A549 (cell line): Measurements from ENCODE around the gene FAM53B. TPM values are rescaled to one million over a fixed set of nuclear protein-coding genes. Genes with fewer than 3 reads are reported as not detected.

Experiments
- ATAC-seq, 2 experiments: fragments of 200-7000 bp in 1 of 2; fragments of >200 bp in 1 of 2; cut with Nextera tagmentation in 1 of 2; cut with Tn5 transposase in 1 of 2; 3 replicates each; pipeline versions ENCODE4 v1.8.0 to v1.9.1; 2018 to 2020; ENCODE audit warnings: mild to moderate bottlenecking in 1 of 2, moderate library complexity in 1 of 2
- CTCF ChIA-PET: fragments of 300-600 bp; sonication (Branson Sonifier 250); formaldehyde crosslinking; extraction: SDS; loops from one replicate; lab custom pipeline; 2021; ENCODE audit warnings: antibody characterized with exemption, inconsistent platforms; lab: Yijun Ruan, JAX
- POLR2A ChIA-PET: fragments of 350-600 bp; formaldehyde crosslinking; extraction: SDS; loops from one replicate; lab custom pipeline; 2021; ENCODE audit warnings: antibody characterized with exemption, inconsistent platforms; lab: Yijun Ruan, JAX
- DNase-seq, 2 experiments: peaks; one replicate each; pipeline versions ENCODE4 v3.0.0 to v3.0.0-alpha.2; 2011 to 2016; ENCODE audit warnings: low read depth in 1 of 2, low spot score in 1 of 2
- FAIRE-seq: peaks from 2 replicates; lab custom pipeline; 2011; peaks lifted over from hg19 to GRCh38; lab: Jason Lieb, UNC
- H3K27ac ChIP-seq, 2 experiments: fragments of >200 bp; sonication (Bioruptor Twin); formaldehyde crosslinking; 3 replicates each; pipeline ENCODE4 v1.5.1; 2016 to 2017
- H3K4me1 ChIP-seq: fragments of >200 bp; sonication (Bioruptor Twin); formaldehyde crosslinking; 3 replicates; pipeline ENCODE4 v1.6.1; 2016
- H3K4me2 ChIP-seq: fragments of >200 bp; sonication (Bioruptor Twin); formaldehyde crosslinking; 3 replicates; pipeline ENCODE4 v1.6.1; 2016
- H3K4me3 ChIP-seq: fragments of >200 bp; sonication (Bioruptor Twin); formaldehyde crosslinking; 3 replicates; pipeline ENCODE4 v1.5.1; 2016
- H3K9me3 ChIP-seq: fragments of >200 bp; sonication (Bioruptor Twin); formaldehyde crosslinking; 3 replicates; pipeline ENCODE4 v1.6.1; 2016
- CBX8 ChIP-seq: fragments of 200-600 bp; sonication (generic); IDR thresholded peaks from 2 replicates; pipeline ENCODE4 v1.6.1; 2016
- E2F6 ChIP-seq: IDR thresholded peaks from 2 replicates; pipeline ENCODE4 v1.6.1; 2012; ENCODE audit warnings: low read depth, borderline replicate concordance
- EHMT2 ChIP-seq: fragments of 200-600 bp; sonication (generic); IDR thresholded peaks from 2 replicates; pipeline ENCODE4 v1.6.1; 2016; ENCODE audit warnings: antibody characterized with exemption, low read depth, mild to moderate bottlenecking, moderate library complexity
- ELK1 ChIP-seq: fragments of 150-350 bp; IDR thresholded peaks from 2 replicates; pipeline ENCODE4 v1.6.1; 2014; ENCODE audit warnings: low read depth, mild to moderate bottlenecking, low read length
- ESRRA ChIP-seq: fragments of 150-350 bp; IDR thresholded peaks from 2 replicates; pipeline ENCODE4 v1.6.1; 2014; ENCODE audit warnings: mild to moderate bottlenecking, low read length, borderline replicate concordance
- FOSB ChIP-seq: fragments of 250-450 bp; sonication (Bioruptor Pico); IDR thresholded peaks from 2 replicates; pipeline ENCODE4 v1.5.0; 2020; ENCODE audit warnings: mild to moderate bottlenecking, moderate library complexity
- FOXS1 ChIP-seq: fragments of 250-450 bp; sonication (Bioruptor Pico); IDR thresholded peaks from 2 replicates; pipeline ENCODE4 v1.5.0; 2020; ENCODE audit warnings: mild to moderate bottlenecking, moderate library complexity
- GATA3 ChIP-seq: IDR thresholded peaks from 2 replicates; pipeline ENCODE4 v1.6.1; 2012; ENCODE audit warnings: borderline replicate concordance
- HES2 ChIP-seq: fragments of >200 bp; sonication (Bioruptor Twin); formaldehyde crosslinking; IDR thresholded peaks from 2 replicates; pipeline ENCODE4 v1.6.1; 2016
- HEYL ChIP-seq: fragments of 250-450 bp; sonication (Bioruptor Pico); IDR thresholded peaks from 2 replicates; pipeline ENCODE4 v1.8.0; 2021; ENCODE audit warnings: mild to moderate bottlenecking, moderate library complexity
- HMGXB4 ChIP-seq: fragments of 250-450 bp; sonication (Bioruptor Pico); IDR thresholded peaks from 2 replicates; pipeline ENCODE4 v1.5.0; 2021; ENCODE audit warnings: mild to moderate bottlenecking, moderate library complexity, borderline replicate concordance
- HOXA7 ChIP-seq: fragments of 250-450 bp; sonication (Bioruptor Pico); IDR thresholded peaks from 2 replicates; pipeline ENCODE4 v1.5.0; 2020; ENCODE audit warnings: mild to moderate bottlenecking, moderate library complexity
- HOXB13 ChIP-seq: fragments of 250-450 bp; sonication (Bioruptor Pico); IDR thresholded peaks from 2 replicates; pipeline ENCODE4 v1.5.0; 2020; ENCODE audit warnings: low read depth, mild to moderate bottlenecking, moderate library complexity
- HOXB5 ChIP-seq: fragments of 250-450 bp; sonication (Bioruptor Pico); IDR thresholded peaks from 2 replicates; pipeline ENCODE4 v1.5.0; 2020; ENCODE audit warnings: mild to moderate bottlenecking, moderate library complexity
- KDM1A ChIP-seq: fragments of 200-600 bp; sonication (generic); IDR thresholded peaks from 2 replicates; pipeline ENCODE4 v1.6.1; 2016; ENCODE audit warnings: low read depth, mild to moderate bottlenecking
- KDM5A ChIP-seq: fragments of 200-600 bp; sonication (generic); IDR thresholded peaks from 2 replicates; pipeline ENCODE4 v1.6.1; 2016; ENCODE audit warnings: antibody characterized with exemption, mild to moderate bottlenecking
- MAX ChIP-seq: IDR thresholded peaks from 2 replicates; pipeline ENCODE4 v1.6.1; 2012
- MAZ ChIP-seq: fragments of 150-350 bp; IDR thresholded peaks from 2 replicates; pipeline ENCODE4 v1.6.1; 2014; ENCODE audit warnings: antibody characterized with exemption, low read depth, low read length, borderline replicate concordance
- MYC ChIP-seq: IDR thresholded peaks from 2 replicates; pipeline ENCODE4 v1.6.1; 2012; ENCODE audit warnings: mild to moderate bottlenecking, inconsistent platforms, low read length, improper control_type of control experiment, borderline replicate concordance
- NFE2L2 ChIP-seq: fragments of 150-350 bp; conservative IDR thresholded peaks from 2 replicates; pipeline ENCODE4 v1.6.1; 2014; ENCODE audit warnings: low read length
- NPAS2 ChIP-seq: fragments of 250-450 bp; sonication (Bioruptor Pico); IDR thresholded peaks from 2 replicates; pipeline ENCODE4 v1.8.0; 2022; ENCODE audit warnings: mild to moderate bottlenecking, moderate library complexity, borderline replicate concordance
- NR3C1 ChIP-seq: fragments of >200 bp; sonication (Bioruptor Twin); formaldehyde crosslinking; IDR thresholded peaks from 3 replicates; pipeline ENCODE4 v1.6.1; 2017
- POLR2A ChIP-seq: IDR thresholded peaks from 2 replicates; pipeline ENCODE4 v1.6.1; 2012; ENCODE audit warnings: mild to moderate bottlenecking, low read length
- POLR2AphosphoS2 ChIP-seq: conservative IDR thresholded peaks from 2 replicates; pipeline ENCODE4 v1.6.1; 2012; ENCODE audit warnings: low read length, improper control_type of control experiment, inconsistent platforms
- RAD21 ChIP-seq, 2 experiments: fragments of >200 bp in 1 of 2; sonication (Bioruptor Twin) in 1 of 2; formaldehyde crosslinking in 1 of 2; IDR thresholded peaks in 1 of 2; conservative IDR thresholded peaks in 1 of 2; 2 replicates in 1 of 2; 3 replicates in 1 of 2; pipeline ENCODE4 v1.6.1; 2012 to 2018; ENCODE audit warnings: inconsistent platforms in 1 of 2
- REST ChIP-seq: fragments of 200-600 bp; sonication (generic); IDR thresholded peaks from 2 replicates; pipeline ENCODE4 v1.6.1; 2016; ENCODE audit warnings: antibody characterized with exemption, mild to moderate bottlenecking, moderate library complexity
- RFX5 ChIP-seq: fragments of 450-650 bp; IDR thresholded peaks from 2 replicates; pipeline ENCODE4 v1.7.1; 2014; ENCODE audit warnings: antibody characterized with exemption, mild to moderate bottlenecking, moderate library complexity
- SMC3 ChIP-seq: fragments of >200 bp; sonication (Bioruptor Twin); formaldehyde crosslinking; IDR thresholded peaks from 3 replicates; pipeline ENCODE4 v1.6.1; 2018; ENCODE audit warnings: inconsistent platforms
- SREBF2 ChIP-seq: fragments of 450-650 bp; IDR thresholded peaks from 2 replicates; pipeline ENCODE4 v1.6.1; 2014; ENCODE audit warnings: mild to moderate bottlenecking, moderate library complexity
- ZSCAN20 ChIP-seq: fragments of 250-450 bp; sonication (Bioruptor Pico); IDR thresholded peaks from 2 replicates; pipeline ENCODE4 v1.8.0; 2022; ENCODE audit warnings: mild to moderate bottlenecking, moderate library complexity
- WGBS: methylation state at CpG from one replicate; pipeline ENCODE4 v1.1.6; 2017; ENCODE audit errors: missing lambda C conversion rate; 5-methylcytosine and 5-hydroxymethylcytosine counted together
- polyA plus RNA-seq, 4 experiments: library from polyadenylated mRNA; depleted of rRNA in 3 of 4; stranded (reverse); fragments of >200 nt; fragmentation: RNase III in 1 of 4; extraction: RNeasy Plus Mini Kit Qiagen cat#74134 plus additional on column Dnase treatment in 1 of 4; gene quantifications; 2 replicates in 3 of 4; 3 replicates in 1 of 4; pipeline ENCODE4 v1.2.3, GENCODE V29; 2011 to 2017

The FAM53B gene
- polyA plus RNA-seq, 2 of the 4 experiments (the other 2 are of a cell fraction): 5.1 to 8.5 TPM

- 0 out of 3 replicates have a peak, but pooled peaks cover 6% of the 10 kb centered on the region for H3K4me1 ChIP-seq
- 94% methylated on average over 8 of the region's 8 CpGs for WGBS
- FAIRE-seq: no peak
- H3K4me3 ChIP-seq: no peak overlapping the region
- DNase-seq: no peak
- CTCF ChIA-PET: interaction anchor here (1.1 to 1.9 kb wide), 3 partner anchors 10 to 35 kb away, joined by 3 to 5 read pairs (median 3); no protein-coding TSS in a partner anchor
- TF ChIP-seq HEYL (CRISPR knock-in tag): no peak
- TF ChIP-seq RFX5: no peak
- no peak for TF ChIP-seq CBX8
- no peak for TF ChIP-seq HES2
- TF ChIP-seq POLR2A: no peak
- TF ChIP-seq HOXA7 (CRISPR knock-in tag): no peak
- TF ChIP-seq KDM5A: no peak
- no peak for TF ChIP-seq MAX
- TF ChIP-seq KDM1A: no peak
- TF ChIP-seq FOXS1 (CRISPR knock-in tag): no peak
- no peak for TF ChIP-seq SREBF2
- TF ChIP-seq E2F6: no peak
- no peak for TF ChIP-seq GATA3
- no peak for TF ChIP-seq NPAS2
- TF ChIP-seq ELK1: no peak
- no peak for TF ChIP-seq ZSCAN20
- TF ChIP-seq FOSB (CRISPR knock-in tag): no peak
- TF ChIP-seq HOXB5 (CRISPR knock-in tag): no peak
- TF ChIP-seq RAD21 (conservative IDR thresholded peaks at IDR 0.05 in 1 of 2, IDR thresholded peaks at IDR 0.05 in 1 of 2): no peak
- H3K9me3 ChIP-seq: no peaks in the 10 kb centered on the region
- POLR2A ChIA-PET: no interaction called here
- ATAC-seq: no peak
- no peak overlapping the region for H3K27ac ChIP-seq
- no peak overlapping the region for H3K4me2 ChIP-seq
Observed at GRCh38 chr10:124707551-124707950, 36.6 kb downstream of the FAM53B start.

GRCh38 chr10:124707144-124707467, 37.1 kb downstream of the FAM53B start:
- 0 out of 3 replicates have a peak, but pooled peaks cover 6% of the 10 kb centered on the region for H3K4me1 ChIP-seq
- TF ChIP-seq REST (no peak), HMGXB4 (CRISPR knock-in tag) (no peak), NR3C1 (no peak), E2F6 (no peak), SMC3 (no peak), NFE2L2 (no peak), HES2 (no peak), POLR2AphosphoS2 (no peak), ZSCAN20 (no peak), EHMT2 (no peak), ESRRA (no peak), MYC (no peak), MAZ (no peak), SREBF2 (no peak), HEYL (CRISPR knock-in tag) (no peak), HOXB13 (CRISPR knock-in tag) (no peak)
- ChIA-PET CTCF (interaction anchor here (1.6 to 1.9 kb wide), 2 partner anchors 11 to 34 kb away, joined by 3 to 5 read pairs; no protein-coding TSS in a partner anchor), POLR2A (no interaction called here)
- H3K27ac ChIP-seq: no peak overlapping the region
- no peak for FAIRE-seq
- H3K9me3 ChIP-seq: no peaks in the 10 kb centered on the region
- DNase-seq: no peak
- no peak overlapping the region for H3K4me2 ChIP-seq
- no peak for ATAC-seq
- no peak overlapping the region for H3K4me3 ChIP-seq
- WGBS: 87% methylated on average over 3 of the region's 3 CpGs
